DMS53 (cell line): ENCODE measurements around the gene METRNL.

ENCODE experiments used
- DNase-seq: peaks from one replicate; lab custom pipeline; 2025; lab: John Stamatoyannopoulos, UW

Gene METRNL

GRCh38 chr17:83092186-83092585, 12.8 kb downstream of the METRNL start:
- no peak for DNase-seq

- no peak for DNase-seq
Observed at GRCh38 chr17:83092931-83093330, 13.5 kb downstream of the METRNL start.

GRCh38 chr17:83093506-83093905, 14.1 kb downstream of the METRNL start:
- no peak for DNase-seq

- DNase-seq = no peak
Observed at GRCh38 chr17:83094291-83094690, 14.9 kb downstream of the METRNL start.

- no peak for DNase-seq
Observed at GRCh38 chr17:83095016-83095415, 15.6 kb downstream of the METRNL start.

GRCh38 chr17:83096401-83097224, 17.2 kb downstream of the METRNL start:
- peak; percentile 73 for DNase-seq

- DNase-seq = no peak
Observed at GRCh38 chr17:83097831-83098230, 18.4 kb downstream of the METRNL start.

GRCh38 chr17:83098241-83099085, 19.1 kb downstream of the METRNL start:
- no peak for DNase-seq

GRCh38 chr17:83099086-83099555, 19.7 kb downstream of the METRNL start:
- no peak for DNase-seq

DNA sequence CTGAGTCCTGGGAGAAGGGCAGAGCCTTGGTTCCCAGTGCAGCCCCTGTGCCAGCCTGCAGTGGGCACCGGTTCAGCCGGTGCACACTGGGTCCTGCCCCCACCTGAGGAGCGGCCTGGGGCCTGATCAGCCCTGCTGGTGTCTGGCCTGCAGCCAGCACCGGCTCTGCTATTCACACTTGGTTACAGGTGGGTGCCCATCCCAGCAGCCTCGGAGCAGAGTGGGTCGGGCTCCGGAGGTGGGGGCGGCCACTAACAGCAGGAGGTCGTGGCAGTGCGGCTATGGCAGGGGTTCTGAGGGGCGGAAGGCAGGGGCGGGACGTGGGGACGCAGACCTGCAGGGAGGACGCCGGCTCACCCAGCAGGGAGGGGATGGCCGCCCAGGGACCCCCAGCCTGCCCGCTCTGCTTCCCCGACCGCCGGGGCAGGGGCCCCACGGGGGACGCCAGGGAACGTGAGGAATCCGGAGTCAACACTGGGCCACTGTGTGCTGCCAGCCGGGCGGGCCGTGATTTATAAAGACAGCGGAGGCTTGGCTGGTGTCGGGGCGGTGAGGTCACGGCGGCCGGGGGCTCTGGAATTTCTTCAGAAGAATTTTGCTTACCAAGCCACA, 20.3 kb downstream of the METRNL start:
- peak; percentile 45 for DNase-seq

DNA sequence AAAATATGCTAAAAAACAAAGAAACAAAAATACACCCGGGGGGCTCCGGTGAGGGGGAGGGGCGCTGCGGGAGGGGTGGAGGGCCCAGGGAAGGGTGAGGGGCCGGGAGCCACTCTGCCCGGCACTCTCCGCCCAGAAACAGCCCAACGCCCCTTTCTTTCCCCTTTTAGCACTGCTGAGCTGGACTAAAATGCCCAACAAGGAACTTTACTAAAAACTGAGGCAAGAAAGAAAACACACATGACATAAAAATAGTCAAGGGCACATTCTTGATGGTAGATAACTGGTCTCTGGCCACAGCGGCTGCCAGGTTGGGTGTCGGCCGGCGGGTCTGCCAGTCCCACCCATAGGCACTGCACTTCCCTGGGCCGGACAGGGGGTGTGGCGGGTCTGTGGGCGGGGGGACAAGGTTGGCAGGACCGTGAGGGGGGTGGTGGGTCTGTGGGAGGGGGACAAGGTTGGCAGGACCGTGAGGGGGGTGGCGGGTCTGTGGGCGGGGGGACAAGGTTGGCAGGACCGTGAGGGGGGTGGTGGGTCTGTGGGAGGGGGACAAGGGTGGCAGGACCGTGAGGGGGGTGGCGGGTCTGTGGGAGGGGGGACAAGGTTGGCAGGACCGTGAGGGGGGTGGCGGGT, 20.9 kb downstream of the METRNL start:
- peak; percentile 25 for DNase-seq

DNA sequence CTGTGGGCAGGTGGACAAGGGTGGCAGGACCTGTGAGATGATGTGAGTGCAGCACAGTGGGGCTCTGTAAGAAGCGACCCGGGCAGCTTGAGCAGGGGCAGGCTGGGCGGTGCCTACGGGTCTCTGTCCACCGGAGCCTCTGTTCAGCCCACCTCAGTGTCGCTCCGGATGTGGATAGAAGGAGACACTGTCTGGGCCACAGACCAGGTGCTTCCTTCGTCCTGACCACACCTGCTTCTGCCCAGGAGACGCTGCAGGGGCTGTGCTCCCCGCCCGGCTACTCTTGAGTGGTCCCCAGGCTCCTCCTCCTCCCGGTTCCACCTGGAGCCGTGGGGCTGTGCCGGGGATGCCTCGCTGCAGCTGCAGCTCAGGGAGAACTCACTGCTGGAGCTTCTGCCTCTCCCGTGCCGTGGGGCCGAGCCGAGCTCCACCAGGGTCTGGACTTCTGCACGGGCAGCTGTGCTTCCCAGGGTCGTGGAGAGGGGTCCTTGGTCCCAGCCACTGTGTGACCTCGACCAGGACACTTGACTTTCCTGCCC, 21.5 kb downstream of the METRNL start:
- DNase-seq = peak; percentile 76

- peak; percentile 70 for DNase-seq
Observed at GRCh38 chr17:83101805-83102480, 22.5 kb downstream of the METRNL start.

GRCh38 chr17:83103200-83103942, 24.0 kb downstream of the METRNL start:
- DNase-seq = peak; percentile 84

DNA sequence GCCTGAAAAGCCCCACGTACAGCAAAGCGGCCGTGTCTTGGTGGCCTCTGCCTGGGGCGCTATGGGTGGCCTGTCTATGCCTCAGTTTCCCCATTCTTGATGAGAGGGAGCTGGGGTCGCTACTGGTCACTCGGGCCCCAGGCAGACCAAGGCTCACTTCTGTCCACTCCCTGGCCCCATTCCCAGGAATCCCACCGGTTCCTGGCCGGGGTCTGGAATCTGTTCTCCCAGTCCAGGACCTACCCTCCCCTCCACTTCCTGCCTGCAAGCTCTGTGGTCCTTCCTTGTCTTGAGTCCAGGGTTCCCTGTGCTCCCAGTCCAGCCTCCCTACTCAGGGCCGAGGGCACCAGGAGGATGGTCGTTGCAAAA, 24.5 kb downstream of the METRNL start:
- no peak for DNase-seq

DNA sequence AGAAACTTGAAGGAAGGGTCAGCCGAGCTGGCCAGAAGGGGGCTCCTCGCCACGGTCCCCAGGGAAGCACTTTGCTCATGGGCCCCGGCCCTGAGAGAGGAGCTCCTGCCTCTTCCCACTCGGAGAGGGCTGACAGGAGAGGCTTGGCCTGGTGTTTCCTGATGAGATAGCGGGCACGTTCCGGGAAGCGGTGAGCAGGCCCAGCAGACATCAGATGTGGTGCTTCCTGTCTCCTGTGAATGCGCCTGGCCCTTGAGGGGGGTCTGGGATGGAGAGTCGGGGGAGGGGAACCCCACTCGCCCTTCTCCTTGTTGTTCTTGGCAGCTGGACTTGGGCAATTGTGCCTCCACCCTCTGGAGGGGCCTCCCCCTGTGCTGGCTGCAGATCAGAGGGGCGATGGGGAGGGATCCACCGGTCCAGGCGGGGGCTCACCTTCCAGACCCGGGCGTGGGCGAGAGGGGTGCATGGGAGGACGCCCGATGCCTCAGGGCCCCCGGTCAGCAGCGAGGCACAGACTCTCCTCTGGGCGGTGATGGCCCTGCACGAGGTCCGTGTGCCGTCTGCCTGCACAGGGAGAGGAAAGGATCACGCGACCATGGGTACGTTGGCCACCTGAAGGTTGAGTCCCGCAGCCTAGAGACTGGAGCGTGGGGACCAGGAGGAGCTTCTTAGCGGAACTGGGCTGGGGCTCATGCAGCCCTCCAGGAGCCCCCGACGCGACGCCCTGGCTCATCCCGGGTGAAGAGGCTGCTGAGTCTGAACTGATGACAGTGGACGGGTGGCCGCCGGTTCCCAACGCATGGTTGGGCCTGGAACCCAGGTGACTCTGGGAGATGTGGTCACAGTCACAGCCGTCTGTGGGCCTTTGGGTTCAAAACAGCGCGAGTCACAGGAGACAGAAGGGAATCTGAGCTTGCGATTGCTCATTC, 25.4 kb downstream of the METRNL start:
- peak; percentile 45 for DNase-seq

GRCh38 chr17:83105512-83105911, 26.1 kb downstream of the METRNL start:
- no peak for DNase-seq

GRCh38 chr17:83106056-83106588, 26.7 kb downstream of the METRNL start:
- DNase-seq = no peak
